K562 (cell line): ENCODE measurements around the gene ERVH48-1. TPM values are rescaled to one million over a fixed set of nuclear protein-coding genes. Genes with fewer than 3 reads are reported as not detected.
"Not testable (repeated sequence)": the region's sequence is repeated elsewhere in the genome, so short reads cannot be mapped to it uniquely, and the experiment has no call there.

Source experiments
- ATAC-seq: fragments of 200-7000 bp; cut with Tn5 transposase; 3 replicates; pipeline ENCODE4 v1.9.1; 2020; ENCODE audit warnings: moderate library complexity
- BruUV-seq: library from RNA; stranded (reverse); fragments of 400-500 nt; replicated peaks from 2 replicates; lab custom pipeline; 2021; lab: Mats Ljungman, UMichigan
- CTCF ChIA-PET: fragments of 300-600 bp; formaldehyde crosslinking; extraction: SDS; loops from one replicate; lab custom pipeline; 2021; ENCODE audit warnings: low intra/inter-chr PET ratio; lab: Yijun Ruan, JAX
- POLR2A ChIA-PET: fragments of 300-600, 350-650 bp; sonication (Branson Sonifier 250); formaldehyde crosslinking; extraction: SDS; loops from one replicate; lab custom pipeline; 2021; ENCODE audit warnings: antibody characterized with exemption, inconsistent platforms; lab: Yijun Ruan, JAX
- DNase-seq, 4 experiments: peaks; one replicate each; pipeline versions ENCODE4 v3.0.0 to v3.0.0-alpha.2; 2011 to 2018; ENCODE audit warnings: low spot score in 3 of 4, mixed read lengths in 3 of 4; ENCODE audit errors: extremely low read depth in 1 of 4
- FAIRE-seq: peaks from 2 replicates; lab custom pipeline; 2011; peaks lifted over from hg19 to GRCh38; lab: Jason Lieb, UNC
- H2AFZ ChIP-seq: 2 replicates; pipeline ENCODE4 v1.6.0; 2011; ENCODE audit warnings: low read depth, low read length, control low read depth, inconsistent platforms
- H3K27ac ChIP-seq: fragments of 200-600 bp; 3 replicates; pipeline ENCODE4 v1.8.0; 2011; ENCODE audit warnings: low read depth, mild to moderate bottlenecking, control low read depth, inconsistent platforms, low read length, moderate library complexity, mixed read lengths; ENCODE audit errors: extremely low read depth
- H3K27me3 ChIP-seq, 2 experiments: fragments of 300-600 bp in 1 of 2; 2 replicates in 1 of 2; 3 replicates in 1 of 2; pipeline versions ENCODE4 v1.6.0 to v1.8.0; 2011; ENCODE audit warnings: inconsistent platforms in 2 of 2, low read length in 2 of 2, mild to moderate bottlenecking in 1 of 2, mixed read lengths in 1 of 2, moderate library complexity in 1 of 2; ENCODE audit not compliant: control insufficient read depth in 2 of 2, insufficient read depth in 2 of 2
- H3K36me3 ChIP-seq: fragments of 300-600 bp; 3 replicates; pipeline ENCODE4 v1.8.0; 2011; ENCODE audit warnings: mild to moderate bottlenecking, low read length, inconsistent platforms; ENCODE audit not compliant: control insufficient read depth, insufficient read depth
- H3K4me1 ChIP-seq, 2 experiments: fragments of 200-600 bp in 1 of 2; replicated peaks in 1 of 2; 2 replicates in 1 of 2; 3 replicates in 1 of 2; pipeline versions ENCODE4 v1.5.1 to v1.8.0; 2011; ENCODE audit warnings: inconsistent platforms in 2 of 2, low read length in 2 of 2, mild to moderate bottlenecking in 1 of 2, mixed read lengths in 1 of 2, moderate library complexity in 1 of 2; ENCODE audit not compliant: control insufficient read depth in 2 of 2, insufficient read depth in 2 of 2
- H3K4me2 ChIP-seq: 2 replicates; pipeline ENCODE4 v1.6.1; 2011; ENCODE audit warnings: low read length, control low read depth, inconsistent platforms, mixed read lengths; ENCODE audit not compliant: insufficient read depth
- H3K4me3 ChIP-seq: fragments of 200-600 bp; sonication (generic), shearing (Covaris generic); 2 replicates; pipeline ENCODE4 v1.5.1; 2016; ENCODE audit warnings: control low read depth, inconsistent platforms
- H3K79me2 ChIP-seq: fragments of 200-600 bp; 3 replicates; pipeline ENCODE4 v1.8.0; 2011; ENCODE audit warnings: low read length, inconsistent platforms; ENCODE audit not compliant: control insufficient read depth, insufficient read depth
- H3K9ac ChIP-seq, 2 experiments: 2 replicates each; pipeline versions ENCODE4 v1.6.0 to v1.6.1; 2011; ENCODE audit warnings: low read depth in 2 of 2, low read length in 2 of 2, control low read depth in 1 of 2, inconsistent platforms in 1 of 2, mild to moderate bottlenecking in 1 of 2, mixed read lengths in 1 of 2; ENCODE audit not compliant: insufficient read depth in 1 of 2
- H3K9me1 ChIP-seq: one replicate; pipeline ENCODE4 v1.6.0; 2011; ENCODE audit warnings: inconsistent platforms, mild to moderate bottlenecking, low read length, moderate library complexity; ENCODE audit not compliant: control insufficient read depth, insufficient read depth
- H3K9me3 ChIP-seq: replicated peaks from 2 replicates; pipeline ENCODE4 v1.5.1; 2011; ENCODE audit warnings: low read depth, low read length, inconsistent platforms; ENCODE audit not compliant: control insufficient read depth, insufficient read depth
- H4K20me1 ChIP-seq: replicated peaks from 2 replicates; pipeline ENCODE4 v1.6.1; 2011; ENCODE audit warnings: low read length, inconsistent platforms, mixed read lengths; ENCODE audit not compliant: control insufficient read depth, insufficient read depth
- ATF1 ChIP-seq, 2 experiments: fragments of 450-650 bp in 1 of 2; IDR thresholded peaks; 2 replicates each; pipeline ENCODE4 v1.6.1; 2016; ENCODE audit warnings: missing compliant biosample characterization in 1 of 2, missing genetic modification characterization in 1 of 2
- CEBPB ChIP-seq: fragments of 450-650 bp; IDR thresholded peaks from 2 replicates; pipeline ENCODE4 v1.6.1; 2016; ENCODE audit warnings: missing genetic modification characterization, missing compliant biosample characterization
- DPF2 ChIP-seq: fragments of 450-650 bp; IDR thresholded peaks from 2 replicates; pipeline ENCODE4 v1.6.1; 2016
- MGA ChIP-seq: fragments of 450-650 bp; IDR thresholded peaks from 2 replicates; pipeline ENCODE4 v1.6.1; 2016; ENCODE audit warnings: mild to moderate bottlenecking, moderate library complexity
- SOX6 ChIP-seq: fragments of 450-650 bp; IDR thresholded peaks from 2 replicates; pipeline ENCODE4 v1.6.1; 2014; ENCODE audit warnings: mild to moderate bottlenecking
- WGBS: fragments of 100-300 bp; shearing (Covaris generic); methylation state at CpG from one replicate; pipeline ENCODE4 v1.1.6; 2016; ENCODE audit warnings: low coverage, mixed read lengths; ENCODE audit not compliant: insufficient coverage; ENCODE audit errors: missing lambda C conversion rate; 5-methylcytosine and 5-hydroxymethylcytosine counted together
- in situ Hi-C: fragments of 300-500 bp; cut with MboI; formaldehyde crosslinking; loops from 4 replicates; pipeline ENCODE4 v1.15.0; 2018; ENCODE audit warnings: inconsistent platforms, mixed read lengths
- intact Hi-C: fragments of 100-400 bp; cut with micrococcal nuclease; formaldehyde crosslinking; loops from 2 replicates; pipeline ENCODE4 v1.14.2; 2022
- polyA plus RNA-seq, 8 experiments: library from polyadenylated mRNA; depleted of rRNA in 4 of 8; stranded (reverse) in 5 of 8; unstranded in 3 of 8; fragments of >200 nt; fragmentation: Nextera tagmentation in 2 of 8; fragmentation: Illumina TruSeq in 1 of 8; extraction: Ambion mirVana in 2 of 8; extraction: Trizol in 1 of 8; gene quantifications; 2 replicates each; pipeline versions ENCODE4 v1.2.1 to v1.2.3, GENCODE V29; 2011 to 2014; ENCODE audit warnings: inconsistent platforms in 1 of 8, missing spikeins in 1 of 8
- total RNA-seq, 7 experiments: library from RNA; depleted of rRNA in 6 of 7; stranded (reverse); fragments of >200 nt in 6 of 7; fragmentation: Illumina TruSeq in 2 of 7; extraction: Trizol in 2 of 7; gene quantifications; 2 replicates each; pipeline versions ENCODE4 v1.2.1 to v1.2.3, GENCODE V29; 2011 to 2021; ENCODE audit warnings: low replicate concordance in 1 of 7

The ERVH48-1 gene
- total and polyA plus RNA-seq, 9 of the 15 experiments (the other 6 are each of a cell fraction or from before 2014, with no cell fraction given): 0.08 to 0.49 (median 0.16) TPM; not detected in 3

- intact Hi-C loops; CTCF ChIA-PET; H4K20me1 ChIP-seq; H3K9me3 ChIP-seq; BruUV-seq; H2AFZ ChIP-seq; H3K4me3 ChIP-seq; DNase-seq; H3K9ac ChIP-seq; ATAC-seq; FAIRE-seq; H3K79me2 ChIP-seq; in situ Hi-C loops; H3K36me3 ChIP-seq; H3K9me1 ChIP-seq; H3K27ac ChIP-seq; H3K27me3 ChIP-seq; H3K4me2 ChIP-seq; TF ChIP-seq ATF1 (CRISPR knock-in tag; IDR thresholded peaks at IDR 0.05): not testable (repeated sequence)
- 31% methylated on average over 6 of the region's 6 CpGs for WGBS
- POLR2A ChIA-PET: interaction anchor here (0.7 to 1.8 kb wide), 2 partner anchors 12 to 79 kb away, joined by 3 to 7 read pairs; no protein-coding TSS in a partner anchor
- TF ChIP-seq ATF1 (tag; IDR thresholded peaks at IDR 0.05): peak; percentile 40; the same call in 1 of the 2 replicates
- TF ChIP-seq SOX6: peak; percentile 62
- peak; percentile 17; the same call in 1 of the 2 replicates for TF ChIP-seq MGA
- TF ChIP-seq DPF2: peak; percentile 17; the same call in 1 of the 2 replicates
- TF ChIP-seq CEBPB (tag): peak; percentile 68
- H3K4me1 ChIP-seq: peaks cover 7 to 14% of the 10 kb centered on the region in 2 experiments; a peak in 4 of 5 replicates
Observed at GRCh38 chr21:42958122-42958521, 32.7 kb upstream of the ERVH48-1 start.
